ENCODE results near the gene ABT1.
A peak's percentile ranks its signal among the peaks of the same experiment; 100 is the strongest.

ABT1 gene

GRCh38 chr6:26575494-26575939 is 21.2 kb upstream of the ABT1 start:
- no peak for DNase-seq

GRCh38 chr6:26576407-26576843 is 20.3 kb upstream of the ABT1 start:
- no peak for DNase-seq

GRCh38 chr6:26576929-26577719 is 19.6 kb upstream of the ABT1 start:
- DNase-seq, result peak; percentile 47

- DNase-seq, result no peak
Observed at GRCh38 chr6:26577720-26578072, 19.1 kb upstream of the ABT1 start.

- DNase-seq, result no peak
Observed at GRCh38 chr6:26578279-26578678, 18.5 kb upstream of the ABT1 start.

GRCh38 chr6:26578741-26579140 is 18.0 kb upstream of the ABT1 start:
- DNase-seq, result no peak

GRCh38 chr6:26581164-26581915 is 15.4 kb upstream of the ABT1 start:
- no peak for DNase-seq

GRCh38 chr6:26588965-26589364 is 7.8 kb upstream of the ABT1 start:
- DNase-seq, result no peak

- DNase-seq, result no peak
Observed at GRCh38 chr6:26592649-26593048, 4.1 kb upstream of the ABT1 start.

- no peak for DNase-seq
Observed at GRCh38 chr6:26593278-26594130, 3.2 kb upstream of the ABT1 start.

- no peak for DNase-seq
Observed at GRCh38 chr6:26594131-26594498, 2.6 kb upstream of the ABT1 start.

GRCh38 chr6:26594730-26595632 is 1.8 kb upstream of the ABT1 start:
- DNase-seq, result no peak

GRCh38 chr6:26595669-26596269 is 984 bp upstream of the ABT1 start:
- DNase-seq, result peak; percentile 81

- DNase-seq, result no peak
Observed at GRCh38 chr6:26597389-26597766, 625 bp downstream of the ABT1 start.

- DNase-seq, result no peak
Observed at GRCh38 chr6:26597821-26598220, 1.1 kb downstream of the ABT1 start.

- no peak for DNase-seq
Observed at GRCh38 chr6:26598267-26598666, 1.5 kb downstream of the ABT1 start.

GRCh38 chr6:26599134-26599533 is 2.4 kb downstream of the ABT1 start:
- no peak for DNase-seq

- DNase-seq, result no peak
Observed at GRCh38 chr6:26599591-26599990, 2.8 kb downstream of the ABT1 start.

- DNase-seq, result no peak
Observed at GRCh38 chr6:26600759-26601158, 4.0 kb downstream of the ABT1 start.

- DNase-seq, result no peak
Observed at GRCh38 chr6:26602262-26602661, 5.5 kb downstream of the ABT1 start.

GRCh38 chr6:26604026-26604425 is 7.3 kb downstream of the ABT1 start:
- no peak for DNase-seq

- no peak for DNase-seq
Observed at GRCh38 chr6:26604797-26605196, 8.0 kb downstream of the ABT1 start.
